H1 (cell line): ENCODE data around the gene CBFB. TPM values are rescaled to one million over a fixed set of nuclear protein-coding genes. Genes with fewer than 3 reads are reported as not detected.

Experiments
- CTCF ChIA-PET: fragments of 300-600 bp; sonication (Branson Sonifier 250); formaldehyde crosslinking; loops from one replicate; lab custom pipeline; 2021; ENCODE audit not compliant: partially characterized antibody; lab: Charles Lee
- POLR2A ChIA-PET: fragments of 300-600 bp; sonication (Branson Sonifier 250); formaldehyde crosslinking; loops from one replicate; lab custom pipeline; 2021; ENCODE audit warnings: inconsistent platforms; ENCODE audit not compliant: partially characterized antibody; lab: Charles Lee
- DNase-seq, 2 experiments: peaks; one replicate each; pipeline versions ENCODE4 v3.0.0 to v3.0.0-alpha.2; 2010 to 2022; ENCODE audit warnings: low spot score in 2 of 2, low read depth in 1 of 2, mixed read lengths in 1 of 2
- FAIRE-seq: peaks from 2 replicates; lab custom pipeline; 2011; peaks lifted over from hg19 to GRCh38; lab: Jason Lieb, UNC
- H2AFZ ChIP-seq: 2 replicates; pipeline ENCODE4 v1.8.1; 2012; ENCODE audit warnings: low read length, inconsistent platforms
- H2AK5ac ChIP-seq: 2 replicates; pipeline ENCODE4 v1.6.1; 2013; ENCODE audit warnings: low read depth, low read length
- H2BK120ac ChIP-seq: replicated peaks from 2 replicates; pipeline ENCODE3; 2013; ENCODE audit warnings: low read depth, low read length, inconsistent platforms
- H2BK12ac ChIP-seq: 2 replicates; pipeline ENCODE4 v1.6.1; 2013; ENCODE audit warnings: low read depth, low read length
- H2BK15ac ChIP-seq: 2 replicates; pipeline ENCODE4 v1.6.1; 2013; ENCODE audit warnings: low read length
- H2BK20ac ChIP-seq: 2 replicates; pipeline ENCODE4 v1.6.1; 2013; ENCODE audit warnings: low read length
- H2BK5ac ChIP-seq: 2 replicates; pipeline ENCODE4 v1.6.1; 2013; ENCODE audit warnings: low read depth, low read length
- H3K14ac ChIP-seq: 2 replicates; pipeline ENCODE4 v1.6.1; 2013; ENCODE audit warnings: inconsistent platforms; ENCODE audit not compliant: insufficient read length
- H3K18ac ChIP-seq: 2 replicates; pipeline ENCODE4 v1.6.1; 2013; ENCODE audit warnings: low read length; ENCODE audit errors: extremely low read depth
- H3K23ac ChIP-seq: 2 replicates; pipeline ENCODE4 v1.6.1; 2013; ENCODE audit warnings: inconsistent platforms; ENCODE audit not compliant: insufficient read length
- H3K23me2 ChIP-seq: 2 replicates; pipeline ENCODE4 v1.6.1; 2013; ENCODE audit warnings: low read depth, low read length
- H3K27ac ChIP-seq: 2 replicates; pipeline ENCODE4 v1.6.1; 2011; ENCODE audit warnings: low read depth, low read length, inconsistent platforms
- H3K27me3 ChIP-seq, 4 experiments: replicated peaks in 1 of 4; 1 replicate in 1 of 4; 2 replicates in 3 of 4; pipeline versions ENCODE4 v1.6.1 to v1.8.1; 2011 to 2013; ENCODE audit warnings: low read length in 3 of 4, mild to moderate bottlenecking in 3 of 4, inconsistent platforms in 2 of 4, mixed read lengths in 2 of 4, moderate library complexity in 1 of 4; ENCODE audit not compliant: control insufficient read depth in 3 of 4, insufficient read depth in 3 of 4; ENCODE audit errors: extremely low read depth in 1 of 4
- H3K36me3 ChIP-seq, 4 experiments: 2 replicates each; pipeline versions ENCODE4 v1.6.1 to v1.8.1; 2011 to 2013; ENCODE audit warnings: mild to moderate bottlenecking in 4 of 4, low read length in 3 of 4, moderate library complexity in 2 of 4, control low read depth in 1 of 4, inconsistent platforms in 1 of 4; ENCODE audit not compliant: insufficient read depth in 4 of 4, control insufficient read depth in 2 of 4
- H3K4ac ChIP-seq: replicated peaks from 2 replicates; pipeline ENCODE3; 2013; ENCODE audit warnings: low read length, low read depth, mixed read lengths, inconsistent platforms; ENCODE audit not compliant: insufficient read length
- H3K4me1 ChIP-seq, 4 experiments: replicated peaks in 1 of 4; 1 replicate in 1 of 4; 2 replicates in 3 of 4; pipeline versions ENCODE4 v1.6.1 to v1.8.1; 2011 to 2013; ENCODE audit warnings: low read length in 3 of 4, inconsistent platforms in 2 of 4, mixed read lengths in 1 of 4; ENCODE audit not compliant: insufficient read depth in 4 of 4, control insufficient read depth in 3 of 4
- H3K4me2 ChIP-seq, 2 experiments: 2 replicates each; pipeline versions ENCODE4 v1.6.1 to v1.8.1; 2011 to 2013; ENCODE audit warnings: low read depth in 2 of 2, low read length in 2 of 2, control low read depth in 1 of 2, inconsistent platforms in 1 of 2, mild to moderate bottlenecking in 1 of 2; ENCODE audit not compliant: insufficient read depth in 1 of 2
- H3K4me3 ChIP-seq, 4 experiments: fragments of 200-600, 300-600 bp in 1 of 4; sonication (generic), shearing (Covaris generic), sonication (Bioruptor Twin) in 1 of 4; 2 replicates each; pipeline versions ENCODE4 v1.5.1 to v1.8.1; 2011 to 2016; ENCODE audit warnings: low read length in 4 of 4, low read depth in 3 of 4, control low read depth in 2 of 4, inconsistent platforms in 2 of 4, mild to moderate bottlenecking in 2 of 4, mixed read lengths in 1 of 4, moderate library complexity in 1 of 4; ENCODE audit not compliant: insufficient read depth in 2 of 4; ENCODE audit errors: extremely low read depth in 1 of 4
- H3K56ac ChIP-seq: replicated peaks from 2 replicates; pipeline ENCODE3; 2013; ENCODE audit warnings: low read depth, mild to moderate bottlenecking, mixed read lengths, low read length, inconsistent platforms; ENCODE audit not compliant: insufficient read length
- H3K79me1 ChIP-seq: 2 replicates; pipeline ENCODE4 v1.6.1; 2013; ENCODE audit warnings: low read depth, low read length, control low read depth
- H3K79me2 ChIP-seq, 2 experiments: 2 replicates each; pipeline versions ENCODE4 v1.6.1 to v1.8.1; 2012 to 2013; ENCODE audit warnings: low read length in 2 of 2, mild to moderate bottlenecking in 2 of 2, inconsistent platforms in 1 of 2; ENCODE audit not compliant: insufficient read depth in 2 of 2, control insufficient read depth in 1 of 2
- H3K9ac ChIP-seq, 4 experiments: replicated peaks in 1 of 4; 1 replicate in 1 of 4; 2 replicates in 3 of 4; pipeline versions ENCODE4 v1.6.1 to v1.8.1; 2011 to 2013; ENCODE audit warnings: low read depth in 3 of 4, low read length in 3 of 4, control low read depth in 2 of 4, mild to moderate bottlenecking in 2 of 4, moderate library complexity in 2 of 4, inconsistent platforms in 1 of 4; ENCODE audit errors: extremely low read depth in 1 of 4
- H3K9me3 ChIP-seq, 2 experiments: 2 replicates each; pipeline versions ENCODE4 v1.6.1 to v1.8.1; 2012 to 2013; ENCODE audit warnings: mild to moderate bottlenecking in 2 of 2, moderate library complexity in 2 of 2, control low read depth in 1 of 2, inconsistent platforms in 1 of 2, low read depth in 1 of 2, low read length in 1 of 2, mixed read lengths in 1 of 2; ENCODE audit not compliant: insufficient read depth in 2 of 2
- H4K20me1 ChIP-seq, 2 experiments: replicated peaks in 1 of 2; 2 replicates each; pipeline versions ENCODE3 to v1.8.1; 2011 to 2013; ENCODE audit warnings: inconsistent platforms in 2 of 2, low read length in 2 of 2, mild to moderate bottlenecking in 1 of 2; ENCODE audit not compliant: insufficient read depth in 2 of 2, control insufficient read depth in 1 of 2
- H4K5ac ChIP-seq: 2 replicates; pipeline ENCODE4 v1.6.1; 2013; ENCODE audit warnings: low read length, low read depth, mixed read lengths, inconsistent platforms; ENCODE audit not compliant: insufficient read length
- H4K8ac ChIP-seq: 2 replicates; pipeline ENCODE4 v1.8.0; 2013; ENCODE audit warnings: mild to moderate bottlenecking, moderate library complexity, low read length, inconsistent platforms; ENCODE audit not compliant: insufficient read depth; ENCODE audit errors: extremely low read depth
- H4K91ac ChIP-seq: replicated peaks from 2 replicates; pipeline ENCODE3; 2013; ENCODE audit warnings: low read length, mixed read lengths, inconsistent platforms; ENCODE audit not compliant: insufficient read length
- CBX5 ChIP-seq: fragments of 300-800, 300-1000 bp; sonication (generic); IDR thresholded peaks from 2 replicates; pipeline ENCODE4 v1.7.1; 2016; ENCODE audit warnings: antibody characterized with exemption, low read length, low read depth
- CREB1 ChIP-seq: IDR thresholded peaks from 2 replicates; pipeline ENCODE4 v1.6.1; 2012; ENCODE audit warnings: inconsistent platforms
- CTBP2 ChIP-seq: IDR thresholded peaks from 2 replicates; pipeline ENCODE4 v1.7.0; 2011; ENCODE audit warnings: borderline replicate concordance, mild to moderate bottlenecking, moderate library complexity, mixed read lengths, low read length; ENCODE audit not compliant: insufficient read depth, insufficient read length
- CTCF ChIP-seq, 3 experiments: IDR thresholded peaks; 1 replicate in 2 of 3; 2 replicates in 1 of 3; pipeline versions ENCODE4 v1.5.1 to v1.6.1; 2011; ENCODE audit warnings: low read length in 3 of 3, mild to moderate bottlenecking in 3 of 3, inconsistent platforms in 2 of 3, low read depth in 1 of 3, moderate library complexity in 1 of 3; ENCODE audit not compliant: insufficient read depth in 1 of 3; ENCODE audit errors: control extremely low read depth in 1 of 3
- HDAC2 ChIP-seq, 2 experiments: fragments of 300-600 bp in 1 of 2; sonication (generic) in 1 of 2; IDR thresholded peaks; 2 replicates each; pipeline ENCODE4 v1.6.1; 2011 to 2012; ENCODE audit warnings: low read depth in 2 of 2, low read length in 2 of 2, mild to moderate bottlenecking in 2 of 2, moderate library complexity in 2 of 2, borderline replicate concordance in 1 of 2, inconsistent platforms in 1 of 2
- MAX ChIP-seq: IDR thresholded peaks from 2 replicates; pipeline ENCODE4 v1.6.1; 2012; ENCODE audit warnings: inconsistent platforms
- NRF1 ChIP-seq: IDR thresholded peaks from 2 replicates; pipeline ENCODE4 v1.6.1; 2011; ENCODE audit warnings: mild to moderate bottlenecking, low read depth, low read length, improper control_type of control experiment
- RFX5 ChIP-seq: IDR thresholded peaks from 2 replicates; pipeline ENCODE4 v1.6.1; 2011; ENCODE audit warnings: low read depth, low read length, improper control_type of control experiment, borderline replicate concordance
- SRF ChIP-seq: IDR thresholded peaks from 2 replicates; pipeline ENCODE4 v1.6.1; 2011; ENCODE audit warnings: mild to moderate bottlenecking, low read depth, low read length, moderate library complexity
- TAF1 ChIP-seq: IDR thresholded peaks from 2 replicates; pipeline ENCODE4 v1.6.1; 2011; ENCODE audit warnings: mild to moderate bottlenecking, low read depth, low read length
- ZNF274 ChIP-seq: IDR thresholded peaks from 2 replicates; pipeline ENCODE4 v1.7.0; 2012; ENCODE audit warnings: low read length, borderline replicate concordance; ENCODE audit errors: extremely low read depth
- WGBS, 2 experiments: shearing (Covaris generic) in 1 of 2; methylation state at CpG; one replicate each; pipeline versions ENCODE4 v1.1.6 to v1.1.7; 2013 to 2015; ENCODE audit warnings: low lambda C conversion rate in 2 of 2, mixed read lengths in 2 of 2, inconsistent platforms in 1 of 2, low coverage in 1 of 2, missing lambda C conversion rate in 1 of 2; ENCODE audit not compliant: insufficient replicate concordance in 2 of 2, insufficient coverage in 1 of 2, insufficient read length in 1 of 2; ENCODE audit errors: extremely low coverage in 1 of 2, missing lambda C conversion rate in 1 of 2; 5-methylcytosine and 5-hydroxymethylcytosine counted together
- polyA plus RNA-seq, 7 experiments: library from polyadenylated mRNA; depleted of rRNA in 3 of 7; stranded (reverse) in 5 of 7; unstranded in 2 of 7; fragments of >200 nt in 5 of 7; fragments of 200-250 nt in 2 of 7; gene quantifications; 1 replicate in 5 of 7; 2 replicates in 1 of 7; 4 replicates in 1 of 7; pipeline versions ENCODE4 v1.2.1 to v1.2.3, GENCODE V29; 2011 to 2013; ENCODE audit warnings: missing spikeins in 2 of 7, mixed read lengths in 2 of 7
- total RNA-seq: library from RNA; stranded (reverse); fragmentation: NEBNext Ultra II Directional; extraction: Animal tissue kit (Norgen Biotek cat#: 25700); gene quantifications from 2 replicates; pipeline ENCODE4 v1.2.1, GENCODE V29; 2021

Gene CBFB
- total and polyA plus RNA-seq, 2 of the 8 experiments (the other 6 are each of a cell fraction or from before 2014, with no cell fraction given), result 11.5 to 31.6 TPM

- Histone ChIP-seq H3K18ac (no peak overlapping the region), H3K79me1 (no peaks in the 10 kb centered on the region), H2AFZ (no peak overlapping the region), H2BK5ac (no peak overlapping the region), H3K4me3 (no peak overlapping the region), H4K5ac (no peak overlapping the region), H3K79me2 (no peaks in the 10 kb centered on the region), H3K27ac (no peak overlapping the region), H2BK12ac (no peak overlapping the region), H3K4me2 (no peak overlapping the region), H2BK120ac (no peak overlapping the region), H3K4ac (no peak overlapping the region), H3K4me1 (peaks cover 0 to 14% (median 9%) of the 10 kb centered on the region in 4 experiments; a peak in 5 of 7 replicates), H3K14ac (no peak overlapping the region), H3K9me3 (no peaks in the 10 kb centered on the region), H3K23ac (no peak overlapping the region), H3K56ac (no peak overlapping the region), H3K23me2 (peaks cover 8% of the 10 kb centered on the region; the same call in 1 of the 2 replicates), H3K27me3 (peaks cover 9 to 39% (median 33%) of the 10 kb centered on the region in 4 experiments), H3K36me3 (no peaks in the 10 kb centered on the region), H3K9ac (no peak overlapping the region), H4K91ac (no peak overlapping the region), H2AK5ac (no peak overlapping the region), H4K8ac (no peak overlapping the region), H4K20me1 (no peaks in the 10 kb centered on the region), H2BK20ac (no peak overlapping the region), H2BK15ac (no peak overlapping the region)
- 65% methylated on average over 3 of the region's 3 CpGs; no CpG with 5 or more reads in 1 of the 2 experiments for WGBS, 2 experiments
- DNase-seq (no peak), FAIRE-seq (no peak)
- ChIA-PET POLR2A (no interaction called here), CTCF (interaction anchor here (0.6 to 1.5 kb wide), 2 partner anchors 26 to 166 kb away, joined by 3 read pairs; partner anchors contain the start of gene NAE1)
- TF ChIP-seq CTBP2 (no peak), CBX5 (no peak), RFX5 (no peak), CREB1 (no peak), ZNF274 (no peak), SRF (no peak), TAF1 (no peak), NRF1 (no peak), MAX (no peak), HDAC2 (IDR thresholded peaks at IDR 0.05; ENCODE audit: borderline replicate concordance in 1 of 2, low read depth in 2 of 2, low read length in 2 of 2) (no peak), CTCF (IDR thresholded peaks at IDR 0.05; ENCODE audit: control extremely low read depth in 1 of 3, insufficient read depth in 1 of 3, low read depth in 1 of 3, low read length in 3 of 3) (no peak)
Observed at GRCh38 chr16:66996983-66997358, 32.0 kb upstream of the CBFB start.
